HG03521 (cell line): ENCODE data around the gene ARHGEF7.

Source experiments
- ATAC-seq: cut with Tn5 transposase; IDR thresholded peaks from one replicate; pipeline ENCODE4 v1.9.1; 2021; ENCODE audit warnings: mild to moderate bottlenecking, moderate library complexity; ENCODE audit not compliant: unreplicated experiment

Gene ARHGEF7

GRCh38 chr13:111216166-111216960, 101.3 kb downstream of the ARHGEF7 start:
- ATAC-seq = no peak

- ATAC-seq = no peak
These were observed 102.5 kb downstream of the ARHGEF7 start for GRCh38 chr13:111217641-111218040.

- ATAC-seq = no peak
These were observed 104.2 kb downstream of the ARHGEF7 start for GRCh38 chr13:111219280-111219679.

GRCh38 chr13:111219950-111220349, 104.8 kb downstream of the ARHGEF7 start:
- no peak for ATAC-seq

- no peak for ATAC-seq
These were observed 110.1 kb downstream of the ARHGEF7 start for GRCh38 chr13:111225166-111225565.

- ATAC-seq = no peak
These were observed 110.9 kb downstream of the ARHGEF7 start for GRCh38 chr13:111225810-111226546.

- no peak for ATAC-seq
These were observed 112.3 kb downstream of the ARHGEF7 start for GRCh38 chr13:111227405-111227804.

- ATAC-seq = no peak
These were observed 113.4 kb downstream of the ARHGEF7 start for GRCh38 chr13:111228262-111229144.

GRCh38 chr13:111230385-111230930, 115.3 kb downstream of the ARHGEF7 start:
- ATAC-seq = no peak

GRCh38 chr13:111232191-111232590, 117.1 kb downstream of the ARHGEF7 start:
- ATAC-seq = no peak

- ATAC-seq = no peak
These were observed 118.0 kb downstream of the ARHGEF7 start for GRCh38 chr13:111233080-111233479.

- ATAC-seq = no peak
These were observed 124.9 kb downstream of the ARHGEF7 start for GRCh38 chr13:111239764-111240670.

- no peak for ATAC-seq
These were observed 126.1 kb downstream of the ARHGEF7 start for GRCh38 chr13:111241006-111241755.

GRCh38 chr13:111241862-111242261, 126.8 kb downstream of the ARHGEF7 start:
- ATAC-seq = no peak

GRCh38 chr13:111242585-111242984, 127.5 kb downstream of the ARHGEF7 start:
- ATAC-seq = no peak

- no peak for ATAC-seq
These were observed 128.9 kb downstream of the ARHGEF7 start for GRCh38 chr13:111243981-111244380.

GRCh38 chr13:111245576-111246384, 130.7 kb downstream of the ARHGEF7 start:
- ATAC-seq = no peak

GRCh38 chr13:111247552-111247951, 132.4 kb downstream of the ARHGEF7 start:
- ATAC-seq = no peak
